HG03520 (cell line): ENCODE data around the gene RUNX1.

ENCODE experiments used
- ATAC-seq: cut with Tn5 transposase; IDR thresholded peaks from one replicate; pipeline ENCODE4 v1.9.1; 2021; ENCODE audit warnings: mild to moderate bottlenecking, moderate library complexity; ENCODE audit not compliant: unreplicated experiment

The RUNX1 gene

DNA sequence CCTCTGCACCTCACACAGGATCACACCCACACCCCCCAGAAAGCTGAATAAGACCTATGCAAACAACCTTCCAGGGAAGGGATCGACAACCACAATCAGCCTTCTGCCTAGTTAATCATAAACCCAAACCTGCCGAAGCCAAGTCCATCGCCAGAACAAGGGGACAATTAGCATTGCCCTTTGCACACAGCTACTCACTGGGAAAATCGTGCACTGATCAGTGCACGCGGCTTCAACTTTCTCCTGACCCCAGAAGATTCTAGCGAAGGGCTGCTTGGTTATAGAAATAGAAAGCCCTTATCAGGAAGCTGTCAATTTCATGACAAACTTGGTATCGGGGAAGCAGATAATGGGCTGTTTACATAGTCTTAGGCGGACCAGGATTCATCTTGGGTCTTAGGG, 29.5 kb downstream of the RUNX1 start:
- no peak for ATAC-seq

DNA sequence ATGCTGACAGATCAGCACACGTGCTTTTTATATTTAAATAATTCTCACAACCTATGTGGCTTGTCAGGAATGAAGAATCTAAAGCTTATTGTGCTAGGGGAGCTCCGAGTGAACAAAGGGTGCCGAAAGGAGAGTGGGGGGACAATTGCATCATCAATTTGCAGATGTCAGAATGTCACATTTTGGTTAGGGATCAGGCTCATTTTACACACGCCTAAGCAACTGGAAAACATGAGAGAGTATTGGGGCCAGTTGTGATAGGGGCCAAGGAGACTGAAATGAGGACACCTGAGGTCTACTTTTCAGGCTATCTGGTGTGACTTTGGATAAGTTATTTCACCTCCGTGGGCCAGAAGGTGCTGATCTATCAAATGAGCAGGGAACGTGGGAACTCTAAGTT, 31.8 kb downstream of the RUNX1 start:
- no peak for ATAC-seq

DNA sequence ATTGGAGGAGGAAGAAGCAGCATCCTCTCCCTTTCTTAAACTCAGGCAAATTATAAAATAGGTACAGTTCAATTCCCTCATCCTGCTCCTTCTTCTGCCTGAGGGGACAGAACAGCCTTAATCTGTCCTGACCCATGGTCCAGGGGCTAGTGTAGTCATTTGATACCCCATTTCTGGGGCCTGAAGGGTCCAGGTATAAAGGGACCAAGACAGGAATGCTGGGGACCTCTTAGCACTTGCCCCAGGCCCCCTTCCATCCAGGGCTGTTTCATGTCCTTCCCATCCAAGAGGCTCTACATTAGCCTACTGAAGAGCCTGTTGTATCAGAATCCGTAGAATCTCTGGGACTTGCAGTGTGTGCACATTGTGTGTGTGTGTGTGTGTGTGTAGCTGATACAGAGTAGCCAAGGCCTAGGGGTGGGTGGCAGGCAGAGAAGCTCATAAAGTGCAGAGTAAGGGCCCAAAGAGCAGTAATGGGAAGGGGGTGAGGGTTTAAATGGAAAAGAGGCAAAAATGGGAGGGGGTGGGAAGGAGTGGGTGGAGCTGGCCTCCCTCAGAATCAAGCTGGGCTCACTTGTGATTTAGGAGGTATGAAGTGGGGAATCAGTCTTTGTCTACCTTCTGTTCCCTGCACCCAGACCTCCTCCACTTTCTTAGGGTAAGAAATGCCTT, 32.4 kb downstream of the RUNX1 start:
- no peak for ATAC-seq

- no peak for ATAC-seq
Measured at GRCh38 chr21:35016071-35016470, 33.0 kb downstream of the RUNX1 start.

DNA sequence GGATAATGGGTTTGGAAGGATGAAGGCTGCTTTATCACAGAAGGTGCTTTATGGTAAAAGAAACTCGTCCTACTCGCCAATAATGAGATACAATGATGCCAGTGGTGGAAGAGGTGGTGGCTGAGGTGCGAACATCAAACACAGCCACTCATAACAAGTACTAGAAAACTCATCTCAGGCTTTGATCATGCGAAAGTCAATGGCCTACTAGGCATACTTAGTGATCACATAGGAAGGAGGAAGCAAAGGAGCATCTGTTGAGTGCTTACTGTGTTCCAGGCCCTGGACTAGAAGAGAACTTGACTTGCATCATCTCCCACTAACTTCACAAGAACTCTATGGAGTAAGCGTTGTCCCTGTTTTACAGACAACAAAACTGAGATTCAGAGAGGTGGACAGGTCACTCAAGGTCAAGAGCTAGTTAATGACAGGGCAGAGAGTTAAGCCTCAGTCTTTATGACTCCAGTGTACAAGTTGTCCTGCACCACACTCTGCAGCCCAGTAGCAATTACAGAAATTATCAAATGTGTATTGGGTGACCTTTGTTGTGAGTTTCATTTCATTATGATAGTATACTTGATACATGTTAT, 33.6 kb downstream of the RUNX1 start:
- ATAC-seq, result no peak

GRCh38 chr21:35014302-35015041, 34.6 kb downstream of the RUNX1 start:
- no peak for ATAC-seq

DNA sequence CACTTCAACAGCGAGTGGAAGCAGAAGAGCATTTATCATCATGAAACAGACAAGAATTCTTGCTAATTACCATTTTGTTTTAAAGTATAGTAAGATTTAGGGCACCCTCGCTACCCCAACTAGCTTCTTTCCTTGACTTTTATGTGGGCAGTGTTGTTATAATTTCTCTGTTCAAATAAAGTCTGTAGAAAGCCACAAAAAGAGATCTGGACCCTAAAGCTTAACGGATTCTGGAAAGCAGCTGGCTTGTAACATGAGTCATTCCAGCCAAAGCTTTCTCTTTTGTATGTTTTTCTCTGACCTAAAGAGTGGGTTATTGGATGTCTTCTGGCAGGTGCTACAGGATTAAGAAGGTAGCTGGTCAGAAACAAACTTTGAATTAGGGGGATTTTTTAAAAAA, 37.4 kb downstream of the RUNX1 start:
- ATAC-seq, result no peak

- no peak for ATAC-seq
Measured at GRCh38 chr21:35010447-35010846, 38.7 kb downstream of the RUNX1 start.

DNA sequence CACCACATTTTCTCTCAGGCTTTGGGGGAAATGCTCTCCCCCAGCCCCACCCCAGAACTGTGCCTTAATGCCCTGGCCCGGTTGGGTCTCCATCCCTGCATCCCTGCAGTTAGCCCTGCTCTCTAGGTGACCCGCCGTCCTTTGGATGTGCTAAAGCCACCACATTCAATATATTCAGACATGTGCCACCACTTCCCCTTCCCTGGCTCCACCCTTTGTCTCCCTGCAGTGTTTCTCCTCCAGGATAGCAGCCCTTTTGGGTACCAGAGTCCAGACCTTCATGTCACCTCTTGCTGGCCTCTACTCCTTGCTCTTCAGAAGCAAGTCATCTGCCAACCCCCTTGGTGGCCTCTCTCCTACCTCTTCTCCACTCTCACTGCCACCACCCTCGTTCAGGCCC, 41.8 kb downstream of the RUNX1 start:
- no peak for ATAC-seq

GRCh38 chr21:35006771-35007170, 42.3 kb downstream of the RUNX1 start:
- no peak for ATAC-seq

DNA sequence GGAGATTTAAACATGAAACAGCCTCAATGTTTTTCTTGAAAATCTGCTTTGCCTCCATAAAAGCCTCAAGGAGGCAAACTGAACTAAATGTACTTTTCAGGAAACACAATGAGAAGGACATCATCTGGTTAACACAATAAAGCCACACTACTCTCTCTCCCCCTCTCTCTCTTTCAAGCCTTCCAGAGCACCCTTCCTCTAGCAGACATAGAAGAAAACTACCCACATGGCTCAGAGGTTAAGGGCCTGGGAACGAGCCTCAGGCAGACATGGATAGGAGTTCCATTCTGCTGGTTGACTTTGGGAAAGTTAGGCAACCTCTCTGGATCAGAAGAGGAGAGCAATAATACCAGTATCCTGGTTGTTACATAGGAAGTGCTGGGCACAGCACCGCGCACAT, 42.9 kb downstream of the RUNX1 start:
- no peak for ATAC-seq

DNA sequence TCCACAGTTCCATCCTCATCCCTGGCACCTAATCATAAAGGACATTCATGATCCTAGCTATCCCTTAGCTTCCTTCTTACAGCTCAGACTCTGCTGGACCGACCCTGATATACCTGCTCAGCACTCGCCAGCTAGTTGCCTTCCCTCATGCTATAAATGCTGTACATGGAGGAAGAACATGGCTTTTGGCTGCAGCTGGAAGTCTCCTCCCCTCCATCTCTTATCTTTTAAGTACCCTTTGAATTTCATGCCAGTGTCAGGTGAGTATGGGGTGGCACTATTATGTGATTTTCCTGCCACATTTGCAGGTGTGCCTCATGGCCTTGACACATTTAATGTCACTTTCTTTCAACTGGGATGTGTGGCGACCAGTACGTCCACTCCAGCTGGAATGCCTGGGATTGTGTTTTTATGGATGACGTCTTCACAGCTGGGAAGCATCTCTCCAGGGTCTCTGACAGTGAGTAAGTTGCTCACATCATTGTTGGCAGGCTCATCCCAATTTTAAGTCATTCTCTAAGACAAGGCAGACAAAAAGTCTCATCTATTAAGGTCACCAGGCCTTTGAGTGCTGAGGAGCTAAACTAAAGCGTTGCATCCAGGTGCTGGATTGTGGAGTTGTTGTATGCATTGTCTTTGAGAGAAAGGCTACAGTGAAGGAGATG, 43.4 kb downstream of the RUNX1 start:
- ATAC-seq, result no peak

DNA sequence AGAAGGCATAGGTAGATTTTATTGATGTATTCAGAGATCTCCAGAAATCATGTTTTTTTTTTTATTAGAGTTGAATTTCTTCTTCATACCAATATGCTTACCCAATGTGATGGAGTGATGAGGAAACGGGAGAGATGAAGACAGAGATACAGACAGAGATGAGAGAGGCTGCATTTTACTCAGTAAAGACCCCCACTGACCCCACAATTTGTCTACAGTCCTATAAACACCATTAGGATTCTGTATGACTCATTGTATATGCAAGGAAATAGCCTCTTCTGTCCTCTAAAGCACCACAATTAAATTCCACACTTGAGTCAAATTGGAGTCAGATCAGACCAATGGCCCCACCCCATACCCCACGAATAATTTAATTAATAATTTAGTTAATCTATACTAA, 44.0 kb downstream of the RUNX1 start:
- ATAC-seq, result no peak

DNA sequence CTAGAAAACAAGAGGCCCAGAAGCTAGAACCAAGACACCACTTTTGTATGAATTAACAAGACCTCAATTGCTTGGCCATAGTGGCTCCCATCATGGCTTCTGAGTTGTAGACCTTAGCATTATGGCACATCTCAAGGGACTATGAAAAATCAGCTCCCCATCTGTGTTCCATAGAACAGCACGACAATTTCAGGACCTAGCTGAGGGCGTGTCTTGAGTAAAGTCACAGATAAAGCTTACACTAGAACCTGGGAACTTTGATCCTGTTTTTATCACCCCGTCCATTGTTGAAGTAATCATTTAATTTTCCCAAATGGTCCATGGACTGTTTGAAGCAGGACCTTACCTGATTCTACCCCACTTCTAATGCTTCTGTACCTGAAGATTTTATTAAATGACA, 44.8 kb downstream of the RUNX1 start:
- no peak for ATAC-seq

DNA sequence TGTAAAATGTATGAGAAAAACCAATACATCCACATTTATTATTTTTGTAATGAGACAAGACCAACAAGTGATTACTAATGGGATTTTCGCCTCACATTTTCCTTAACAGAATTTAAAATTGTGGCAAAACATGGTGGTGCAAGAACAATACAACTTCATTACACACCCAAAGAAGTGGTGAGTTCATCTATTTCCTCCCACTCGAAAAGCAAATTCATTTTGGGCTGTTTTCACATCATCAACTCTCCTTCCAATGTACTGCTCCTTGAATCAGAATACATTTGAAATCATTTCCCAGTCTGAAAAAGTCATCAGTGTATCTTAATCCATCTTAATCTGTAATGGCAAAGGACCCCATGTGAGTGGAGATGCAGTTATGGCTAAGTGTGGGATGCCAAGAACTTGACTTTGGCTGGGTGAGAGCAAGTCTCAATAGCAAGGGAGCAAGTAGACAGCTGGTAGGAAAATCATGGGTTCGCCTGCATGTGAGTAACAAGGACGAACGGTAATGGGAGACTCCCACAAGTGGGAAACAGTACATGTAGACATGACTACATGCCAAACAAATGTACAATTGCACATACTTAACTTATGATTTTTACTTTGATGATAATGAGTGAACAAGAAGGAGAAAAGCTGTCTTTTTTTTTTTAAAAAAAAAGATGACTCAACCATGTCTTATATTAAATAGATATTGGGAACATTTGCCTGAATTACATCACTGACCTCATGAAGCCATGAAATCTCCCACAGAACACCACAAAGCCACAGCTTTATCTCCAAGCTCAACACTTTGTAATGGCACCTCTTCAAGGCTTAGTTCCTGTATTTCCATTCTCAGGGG, 46.0 kb downstream of the RUNX1 start:
- no peak for ATAC-seq

GRCh38 chr21:34999397-34999941, 49.6 kb downstream of the RUNX1 start:
- no peak for ATAC-seq

DNA sequence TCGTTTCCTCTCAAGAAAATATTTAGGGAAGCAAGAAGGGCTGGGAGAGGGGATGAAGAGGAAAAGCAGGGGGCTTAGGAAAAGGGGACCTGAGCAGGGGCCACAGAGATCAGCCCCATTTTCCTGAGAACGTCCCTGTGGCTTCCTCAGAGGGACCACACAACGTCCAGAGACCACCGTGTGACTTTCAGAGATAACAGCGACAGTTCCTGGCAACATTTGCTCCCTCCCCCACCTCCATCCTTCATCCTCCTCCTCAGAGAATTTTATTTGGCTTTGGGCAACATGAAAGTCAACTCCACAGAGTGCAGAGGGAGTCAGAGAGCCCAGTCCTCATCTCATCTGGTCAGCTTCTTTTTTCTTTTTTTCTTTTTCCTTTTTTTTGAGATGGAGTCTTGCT, 50.9 kb downstream of the RUNX1 start:
- no peak for ATAC-seq

DNA sequence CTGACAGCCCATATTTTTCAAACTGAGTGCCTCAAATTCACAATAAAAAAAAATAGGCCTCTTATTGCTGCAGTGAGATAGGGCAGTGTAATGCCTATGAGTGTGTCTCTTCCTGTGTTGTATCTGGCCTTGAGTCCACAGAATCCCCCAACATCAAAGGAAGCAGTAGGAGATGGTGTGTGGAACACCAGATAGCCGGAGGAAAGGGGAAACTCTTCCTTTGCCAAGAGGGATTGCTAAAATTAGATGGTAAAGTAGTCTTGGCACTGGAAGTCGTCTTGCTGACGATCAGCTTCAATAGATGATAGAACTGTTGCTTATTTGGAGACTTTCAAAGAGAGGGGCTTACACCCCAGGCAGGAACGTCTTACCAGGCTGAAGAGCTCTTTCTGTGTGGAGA, 51.8 kb downstream of the RUNX1 start:
- no peak for ATAC-seq

GRCh38 chr21:34996304-34997101, 52.6 kb downstream of the RUNX1 start:
- ATAC-seq, result no peak

GRCh38 chr21:34995979-34996303, 53.2 kb downstream of the RUNX1 start:
- ATAC-seq, result no peak
